A549 (cell line): ENCODE data around the gene MSMB. TPM values are rescaled to one million over a fixed set of nuclear protein-coding genes. Genes with fewer than 3 reads are reported as not detected.

Experiments
- ATAC-seq, 2 experiments: fragments of 200-7000 bp in 1 of 2; fragments of >200 bp in 1 of 2; cut with Nextera tagmentation in 1 of 2; cut with Tn5 transposase in 1 of 2; 3 replicates each; pipeline versions ENCODE4 v1.8.0 to v1.9.1; 2018 to 2020; ENCODE audit warnings: mild to moderate bottlenecking in 1 of 2, moderate library complexity in 1 of 2
- CTCF ChIA-PET: fragments of 300-600 bp; sonication (Branson Sonifier 250); formaldehyde crosslinking; extraction: SDS; loops from one replicate; lab custom pipeline; 2021; ENCODE audit warnings: antibody characterized with exemption, inconsistent platforms; lab: Yijun Ruan, JAX
- POLR2A ChIA-PET: fragments of 350-600 bp; formaldehyde crosslinking; extraction: SDS; loops from one replicate; lab custom pipeline; 2021; ENCODE audit warnings: antibody characterized with exemption, inconsistent platforms; lab: Yijun Ruan, JAX
- DNase-seq, 2 experiments: peaks; one replicate each; pipeline versions ENCODE4 v3.0.0 to v3.0.0-alpha.2; 2011 to 2016; ENCODE audit warnings: low read depth in 1 of 2, low spot score in 1 of 2
- FAIRE-seq: peaks from 2 replicates; lab custom pipeline; 2011; peaks lifted over from hg19 to GRCh38; lab: Jason Lieb, UNC
- H3K27ac ChIP-seq, 2 experiments: fragments of >200 bp; sonication (Bioruptor Twin); formaldehyde crosslinking; 3 replicates each; pipeline ENCODE4 v1.5.1; 2016 to 2017
- H3K4me1 ChIP-seq: fragments of >200 bp; sonication (Bioruptor Twin); formaldehyde crosslinking; 3 replicates; pipeline ENCODE4 v1.6.1; 2016
- H3K4me2 ChIP-seq: fragments of >200 bp; sonication (Bioruptor Twin); formaldehyde crosslinking; 3 replicates; pipeline ENCODE4 v1.6.1; 2016
- H3K4me3 ChIP-seq: fragments of >200 bp; sonication (Bioruptor Twin); formaldehyde crosslinking; 3 replicates; pipeline ENCODE4 v1.5.1; 2016
- H3K9me3 ChIP-seq: fragments of >200 bp; sonication (Bioruptor Twin); formaldehyde crosslinking; 3 replicates; pipeline ENCODE4 v1.6.1; 2016
- CHD2 ChIP-seq: fragments of 150-350 bp; IDR thresholded peaks from 2 replicates; pipeline ENCODE4 v1.6.1; 2014; ENCODE audit warnings: low read length; ENCODE audit not compliant: partially characterized antibody
- EHMT2 ChIP-seq: fragments of 200-600 bp; sonication (generic); IDR thresholded peaks from 2 replicates; pipeline ENCODE4 v1.6.1; 2016; ENCODE audit warnings: antibody characterized with exemption, low read depth, mild to moderate bottlenecking, moderate library complexity
- ESRRA ChIP-seq: fragments of 150-350 bp; IDR thresholded peaks from 2 replicates; pipeline ENCODE4 v1.6.1; 2014; ENCODE audit warnings: mild to moderate bottlenecking, low read length, borderline replicate concordance
- FOSB ChIP-seq: fragments of 250-450 bp; sonication (Bioruptor Pico); IDR thresholded peaks from 2 replicates; pipeline ENCODE4 v1.5.0; 2020; ENCODE audit warnings: mild to moderate bottlenecking, moderate library complexity
- FOSL2 ChIP-seq, 2 experiments: fragments of 450-650 bp in 1 of 2; fragments of >200 bp in 1 of 2; sonication (Bioruptor Twin) in 1 of 2; formaldehyde crosslinking; IDR thresholded peaks; 2 replicates each; pipeline versions ENCODE4 v1.5.0 to v1.6.1; 2016 to 2020; ENCODE audit warnings: mild to moderate bottlenecking in 1 of 2, moderate library complexity in 1 of 2
- HEYL ChIP-seq: fragments of 250-450 bp; sonication (Bioruptor Pico); IDR thresholded peaks from 2 replicates; pipeline ENCODE4 v1.8.0; 2021; ENCODE audit warnings: mild to moderate bottlenecking, moderate library complexity
- JUNB ChIP-seq: fragments of >200 bp; sonication (Bioruptor Twin); formaldehyde crosslinking; IDR thresholded peaks from 2 replicates; pipeline ENCODE4 v1.6.1; 2016
- MAZ ChIP-seq: fragments of 150-350 bp; IDR thresholded peaks from 2 replicates; pipeline ENCODE4 v1.6.1; 2014; ENCODE audit warnings: antibody characterized with exemption, low read depth, low read length, borderline replicate concordance
- MYC ChIP-seq: IDR thresholded peaks from 2 replicates; pipeline ENCODE4 v1.6.1; 2012; ENCODE audit warnings: mild to moderate bottlenecking, inconsistent platforms, low read length, improper control_type of control experiment, borderline replicate concordance
- NFE2L2 ChIP-seq: fragments of 150-350 bp; conservative IDR thresholded peaks from 2 replicates; pipeline ENCODE4 v1.6.1; 2014; ENCODE audit warnings: low read length
- NPAS2 ChIP-seq: fragments of 250-450 bp; sonication (Bioruptor Pico); IDR thresholded peaks from 2 replicates; pipeline ENCODE4 v1.8.0; 2022; ENCODE audit warnings: mild to moderate bottlenecking, moderate library complexity, borderline replicate concordance
- SMC3 ChIP-seq: fragments of >200 bp; sonication (Bioruptor Twin); formaldehyde crosslinking; IDR thresholded peaks from 3 replicates; pipeline ENCODE4 v1.6.1; 2018; ENCODE audit warnings: inconsistent platforms
- ZC3H11A ChIP-seq: fragments of 450-650 bp; IDR thresholded peaks from 2 replicates; pipeline ENCODE4 v1.6.1; 2014; ENCODE audit warnings: antibody characterized with exemption, mild to moderate bottlenecking
- WGBS: methylation state at CpG from one replicate; pipeline ENCODE4 v1.1.6; 2017; ENCODE audit errors: missing lambda C conversion rate; 5-methylcytosine and 5-hydroxymethylcytosine counted together
- polyA plus RNA-seq, 4 experiments: library from polyadenylated mRNA; depleted of rRNA in 3 of 4; stranded (reverse); fragments of >200 nt; fragmentation: RNase III in 1 of 4; extraction: RNeasy Plus Mini Kit Qiagen cat#74134 plus additional on column Dnase treatment in 1 of 4; gene quantifications; 2 replicates in 3 of 4; 3 replicates in 1 of 4; pipeline ENCODE4 v1.2.3, GENCODE V29; 2011 to 2017
- TF ChIP-seq, protein P1 (sequence below): fragments of >200 bp; sonication (Bioruptor Twin); formaldehyde crosslinking; IDR thresholded peaks from 3 replicates; pipeline ENCODE4 v1.5.1; 2016
- TF ChIP-seq, protein P2 (sequence below): IDR thresholded peaks from 2 replicates; pipeline ENCODE4 v1.6.1; 2012
- TF ChIP-seq, protein P3 (sequence below): fragments of 200-600 bp; sonication (generic); IDR thresholded peaks from 2 replicates; pipeline ENCODE4 v1.6.1; 2016; ENCODE audit warnings: antibody characterized with exemption, mild to moderate bottlenecking, moderate library complexity
- TF ChIP-seq, protein P4 (sequence below): fragments of 150-350 bp; IDR thresholded peaks from 2 replicates; pipeline ENCODE4 v1.6.1; 2014; ENCODE audit warnings: low read depth, mild to moderate bottlenecking, low read length

MSMB gene
- polyA plus RNA-seq, 2 of the 4 experiments (the other 2 are of a cell fraction) = 0.26 TPM; not detected in 1

DNA sequence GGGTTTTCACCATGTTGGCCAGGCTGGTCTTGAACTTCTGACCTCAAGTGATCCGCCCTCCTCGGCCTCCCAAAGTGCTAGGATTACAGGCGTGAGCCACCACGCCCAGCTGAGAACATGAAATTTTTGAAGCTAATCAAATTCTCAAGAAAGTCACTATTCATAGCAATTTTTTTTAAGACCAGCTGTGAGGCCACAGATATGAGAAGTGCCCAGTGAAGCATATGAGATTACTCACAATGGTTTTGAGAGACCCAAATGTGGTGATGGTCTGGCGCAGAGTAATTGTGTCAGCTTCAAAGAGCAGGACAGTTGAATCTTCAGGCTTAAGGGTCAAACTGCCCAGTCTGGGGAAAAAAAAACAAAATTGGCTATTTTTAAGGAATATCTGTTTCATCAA is 31.9 kb downstream of the MSMB start (continued):
- TF ChIP-seq, protein P1, sequence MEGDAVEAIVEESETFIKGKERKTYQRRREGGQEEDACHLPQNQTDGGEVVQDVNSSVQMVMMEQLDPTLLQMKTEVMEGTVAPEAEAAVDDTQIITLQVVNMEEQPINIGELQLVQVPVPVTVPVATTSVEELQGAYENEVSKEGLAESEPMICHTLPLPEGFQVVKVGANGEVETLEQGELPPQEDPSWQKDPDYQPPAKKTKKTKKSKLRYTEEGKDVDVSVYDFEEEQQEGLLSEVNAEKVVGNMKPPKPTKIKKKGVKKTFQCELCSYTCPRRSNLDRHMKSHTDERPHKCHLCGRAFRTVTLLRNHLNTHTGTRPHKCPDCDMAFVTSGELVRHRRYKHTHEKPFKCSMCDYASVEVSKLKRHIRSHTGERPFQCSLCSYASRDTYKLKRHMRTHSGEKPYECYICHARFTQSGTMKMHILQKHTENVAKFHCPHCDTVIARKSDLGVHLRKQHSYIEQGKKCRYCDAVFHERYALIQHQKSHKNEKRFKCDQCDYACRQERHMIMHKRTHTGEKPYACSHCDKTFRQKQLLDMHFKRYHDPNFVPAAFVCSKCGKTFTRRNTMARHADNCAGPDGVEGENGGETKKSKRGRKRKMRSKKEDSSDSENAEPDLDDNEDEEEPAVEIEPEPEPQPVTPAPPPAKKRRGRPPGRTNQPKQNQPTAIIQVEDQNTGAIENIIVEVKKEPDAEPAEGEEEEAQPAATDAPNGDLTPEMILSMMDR = no peak
- TF ChIP-seq MAZ = no peak

DNA sequence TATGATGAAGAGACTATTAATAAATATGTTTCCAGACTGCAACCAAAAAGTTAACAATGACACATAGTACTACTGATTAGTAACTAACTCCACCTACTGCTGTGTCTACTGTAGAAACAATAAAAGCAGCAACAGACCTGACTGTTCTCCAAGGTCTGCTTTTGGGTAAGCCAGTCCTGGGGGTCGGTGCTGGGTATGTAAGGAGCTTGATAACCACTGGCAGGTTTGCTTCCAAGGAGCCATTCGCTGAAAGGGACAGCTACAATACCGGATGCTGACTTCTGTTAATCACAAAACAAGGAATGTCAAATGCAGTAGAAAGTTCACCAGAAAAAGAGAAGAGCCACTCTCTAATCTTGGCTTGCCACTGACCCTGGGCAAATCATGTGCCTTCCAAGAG is 33.3 kb downstream of the MSMB start:
- no peak overlapping the region for H3K4me3 ChIP-seq
- ATAC-seq (no peak), FAIRE-seq (no peak), DNase-seq (no peak)
- no peak overlapping the region for H3K27ac ChIP-seq
- H3K4me1 ChIP-seq = no peaks in the 10 kb centered on the region
- no peak overlapping the region for H3K4me2 ChIP-seq
- H3K9me3 ChIP-seq = no peaks in the 10 kb centered on the region
- TF ChIP-seq NPAS2 (no peak), HEYL (CRISPR knock-in tag) (no peak), ZC3H11A (no peak), CHD2 (no peak), MYC (no peak), SMC3 (no peak), ESRRA (no peak), NFE2L2 (no peak), JUNB (no peak)
- TF ChIP-seq, protein P2, sequence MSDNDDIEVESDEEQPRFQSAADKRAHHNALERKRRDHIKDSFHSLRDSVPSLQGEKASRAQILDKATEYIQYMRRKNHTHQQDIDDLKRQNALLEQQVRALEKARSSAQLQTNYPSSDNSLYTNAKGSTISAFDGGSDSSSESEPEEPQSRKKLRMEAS = no peak
- TF ChIP-seq, protein P3, sequence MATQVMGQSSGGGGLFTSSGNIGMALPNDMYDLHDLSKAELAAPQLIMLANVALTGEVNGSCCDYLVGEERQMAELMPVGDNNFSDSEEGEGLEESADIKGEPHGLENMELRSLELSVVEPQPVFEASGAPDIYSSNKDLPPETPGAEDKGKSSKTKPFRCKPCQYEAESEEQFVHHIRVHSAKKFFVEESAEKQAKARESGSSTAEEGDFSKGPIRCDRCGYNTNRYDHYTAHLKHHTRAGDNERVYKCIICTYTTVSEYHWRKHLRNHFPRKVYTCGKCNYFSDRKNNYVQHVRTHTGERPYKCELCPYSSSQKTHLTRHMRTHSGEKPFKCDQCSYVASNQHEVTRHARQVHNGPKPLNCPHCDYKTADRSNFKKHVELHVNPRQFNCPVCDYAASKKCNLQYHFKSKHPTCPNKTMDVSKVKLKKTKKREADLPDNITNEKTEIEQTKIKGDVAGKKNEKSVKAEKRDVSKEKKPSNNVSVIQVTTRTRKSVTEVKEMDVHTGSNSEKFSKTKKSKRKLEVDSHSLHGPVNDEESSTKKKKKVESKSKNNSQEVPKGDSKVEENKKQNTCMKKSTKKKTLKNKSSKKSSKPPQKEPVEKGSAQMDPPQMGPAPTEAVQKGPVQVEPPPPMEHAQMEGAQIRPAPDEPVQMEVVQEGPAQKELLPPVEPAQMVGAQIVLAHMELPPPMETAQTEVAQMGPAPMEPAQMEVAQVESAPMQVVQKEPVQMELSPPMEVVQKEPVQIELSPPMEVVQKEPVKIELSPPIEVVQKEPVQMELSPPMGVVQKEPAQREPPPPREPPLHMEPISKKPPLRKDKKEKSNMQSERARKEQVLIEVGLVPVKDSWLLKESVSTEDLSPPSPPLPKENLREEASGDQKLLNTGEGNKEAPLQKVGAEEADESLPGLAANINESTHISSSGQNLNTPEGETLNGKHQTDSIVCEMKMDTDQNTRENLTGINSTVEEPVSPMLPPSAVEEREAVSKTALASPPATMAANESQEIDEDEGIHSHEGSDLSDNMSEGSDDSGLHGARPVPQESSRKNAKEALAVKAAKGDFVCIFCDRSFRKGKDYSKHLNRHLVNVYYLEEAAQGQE = no peak
- CTCF ChIA-PET = interaction anchor here (1.1 kb wide), 1 partner anchor 8 kb away, joined by 3 read pairs; no protein-coding TSS in a partner anchor
- 93% methylated on average over 3 of the region's 3 CpGs for WGBS
- POLR2A ChIA-PET = interaction anchor here (0.6 kb wide), 1 partner anchor 9 kb away, joined by 3 read pairs; no protein-coding TSS in a partner anchor

DNA sequence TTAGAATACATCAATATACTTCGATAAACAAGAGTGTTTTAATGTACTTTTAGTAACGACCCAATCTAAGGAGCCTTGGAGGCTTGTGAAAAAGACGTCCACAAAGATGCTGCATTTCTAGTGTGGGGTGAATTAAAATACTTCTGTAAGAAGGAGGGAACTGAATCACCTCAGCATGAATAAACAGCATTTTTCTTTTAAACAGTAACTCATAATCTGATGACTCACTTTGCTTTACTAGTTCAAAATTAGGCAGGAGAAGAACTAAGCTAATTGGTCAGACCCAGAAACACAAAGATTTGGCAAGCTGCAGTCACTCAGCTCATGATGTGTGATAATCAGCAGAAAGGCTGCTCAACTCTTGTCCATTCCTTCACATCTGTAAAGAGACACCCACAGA is 39.9 kb downstream of the MSMB start:
- POLR2A ChIA-PET = no interaction called here
- DNase-seq = no peak

More for the DNA sequence above, 39.9 kb downstream of the MSMB start:
- ATAC-seq (no peak; a peak in 1 of 6 replicates), FAIRE-seq (no peak)
- H3K4me2 ChIP-seq = 0 out of 3 replicates have a peak overlapping the region, but pooled peaks have one; percentile 25
- CTCF ChIA-PET = no interaction called here
- WGBS = 40% methylated on average over 3 of the region's 3 CpGs
- peak overlapping the region in 1 of 2 experiments; percentile 4; a peak in 1 of 6 replicates for H3K27ac ChIP-seq
- H3K9me3 ChIP-seq = no peaks in the 10 kb centered on the region
- peaks cover 20% of the 10 kb centered on the region for H3K4me1 ChIP-seq
- H3K4me3 ChIP-seq = no peak overlapping the region
- TF ChIP-seq EHMT2 (no peak), FOSB (CRISPR knock-in tag) (no peak), FOSL2 (IDR thresholded peaks at IDR 0.05) (no peak), FOSL2 (CRISPR knock-in tag; IDR thresholded peaks at IDR 0.05) (peak; percentile 54)
- TF ChIP-seq, protein P4, sequence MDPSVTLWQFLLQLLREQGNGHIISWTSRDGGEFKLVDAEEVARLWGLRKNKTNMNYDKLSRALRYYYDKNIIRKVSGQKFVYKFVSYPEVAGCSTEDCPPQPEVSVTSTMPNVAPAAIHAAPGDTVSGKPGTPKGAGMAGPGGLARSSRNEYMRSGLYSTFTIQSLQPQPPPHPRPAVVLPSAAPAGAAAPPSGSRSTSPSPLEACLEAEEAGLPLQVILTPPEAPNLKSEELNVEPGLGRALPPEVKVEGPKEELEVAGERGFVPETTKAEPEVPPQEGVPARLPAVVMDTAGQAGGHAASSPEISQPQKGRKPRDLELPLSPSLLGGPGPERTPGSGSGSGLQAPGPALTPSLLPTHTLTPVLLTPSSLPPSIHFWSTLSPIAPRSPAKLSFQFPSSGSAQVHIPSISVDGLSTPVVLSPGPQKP = no peak
